GM18519 (cell line): ENCODE data around the gene RIPOR3.

Experiments used
- ATAC-seq: cut with Tn5 transposase; IDR thresholded peaks from one replicate; pipeline ENCODE4 v1.9.1; 2021; ENCODE audit warnings: mild to moderate bottlenecking, moderate library complexity; ENCODE audit not compliant: unreplicated experiment, low FRiP score

The RIPOR3 gene

DNA sequence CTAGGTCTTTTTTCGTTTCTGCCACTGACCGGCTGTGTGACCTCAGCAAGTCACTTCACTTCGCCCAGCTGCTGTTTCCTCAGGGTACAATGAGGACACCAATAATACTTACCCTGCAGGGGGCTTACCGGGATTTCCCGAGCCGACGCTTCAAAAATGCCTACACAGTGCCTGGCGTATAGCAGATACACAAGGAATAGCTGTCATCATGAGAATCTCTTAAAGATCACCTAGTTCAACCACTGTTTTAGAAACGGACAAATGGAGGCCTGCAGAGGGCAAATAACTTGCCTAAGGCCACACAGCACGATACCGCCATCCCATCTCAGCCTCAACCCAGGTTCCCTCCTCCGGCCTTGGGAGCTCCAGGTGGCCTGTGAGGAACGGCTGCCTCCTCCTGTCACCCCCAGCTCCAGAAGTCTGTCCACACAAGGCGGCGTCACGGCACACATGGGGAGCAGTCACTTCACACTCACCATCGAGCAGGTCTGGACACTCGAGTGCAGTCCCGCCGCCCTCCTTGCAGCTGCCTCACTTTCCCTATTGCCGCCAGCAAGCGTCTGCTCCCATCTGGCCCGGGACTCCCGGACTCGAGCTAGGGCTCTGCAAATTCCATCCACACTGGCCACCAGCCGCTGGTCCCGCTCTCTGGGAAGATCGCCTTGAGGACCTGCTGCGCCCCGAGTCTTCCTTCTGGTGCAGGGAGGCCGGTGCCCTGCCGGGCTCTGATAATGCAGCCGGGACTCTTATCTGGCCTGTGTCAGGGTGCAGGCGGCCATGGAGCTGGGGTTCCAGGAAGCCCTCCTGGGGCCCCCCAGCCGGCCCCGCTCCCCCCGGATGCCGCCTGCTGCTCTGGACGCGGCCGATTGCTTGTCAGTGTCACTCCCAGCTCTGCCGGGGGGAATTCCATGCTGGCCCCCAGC is at the start of gene RIPOR3:
TSS of gene RIPOR3 (minus strand) at position 893 of the 923 bp plus-strand sequence. CDS start at position 479, 414 bp downstream.
- no peak for ATAC-seq

DNA sequence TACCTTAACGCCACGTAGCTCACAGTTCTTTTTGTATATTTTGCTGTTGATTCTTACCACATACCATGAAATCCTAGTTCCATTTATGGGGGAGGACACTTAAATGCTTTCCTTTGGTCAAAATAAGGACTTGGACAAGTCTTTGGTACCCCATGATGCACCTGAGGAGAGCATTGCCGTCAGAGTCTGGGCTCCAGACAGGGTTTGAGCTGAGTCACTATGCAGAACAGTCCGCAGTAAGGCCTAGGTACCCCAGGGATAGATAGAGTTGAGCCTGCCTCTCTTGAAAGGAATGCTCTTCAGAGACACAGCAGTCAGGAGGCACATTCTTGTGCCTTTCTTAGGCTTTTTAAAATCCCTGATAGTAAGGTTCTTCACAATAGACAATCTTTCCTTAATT is 46.0 kb upstream of the RIPOR3 start:
- ATAC-seq, result no peak

GRCh38 chr20:50735813-50736212 is 44.5 kb upstream of the RIPOR3 start:
- ATAC-seq, result no peak

- ATAC-seq, result no peak
Observed at GRCh38 chr20:50734730-50735679, 43.7 kb upstream of the RIPOR3 start.

DNA sequence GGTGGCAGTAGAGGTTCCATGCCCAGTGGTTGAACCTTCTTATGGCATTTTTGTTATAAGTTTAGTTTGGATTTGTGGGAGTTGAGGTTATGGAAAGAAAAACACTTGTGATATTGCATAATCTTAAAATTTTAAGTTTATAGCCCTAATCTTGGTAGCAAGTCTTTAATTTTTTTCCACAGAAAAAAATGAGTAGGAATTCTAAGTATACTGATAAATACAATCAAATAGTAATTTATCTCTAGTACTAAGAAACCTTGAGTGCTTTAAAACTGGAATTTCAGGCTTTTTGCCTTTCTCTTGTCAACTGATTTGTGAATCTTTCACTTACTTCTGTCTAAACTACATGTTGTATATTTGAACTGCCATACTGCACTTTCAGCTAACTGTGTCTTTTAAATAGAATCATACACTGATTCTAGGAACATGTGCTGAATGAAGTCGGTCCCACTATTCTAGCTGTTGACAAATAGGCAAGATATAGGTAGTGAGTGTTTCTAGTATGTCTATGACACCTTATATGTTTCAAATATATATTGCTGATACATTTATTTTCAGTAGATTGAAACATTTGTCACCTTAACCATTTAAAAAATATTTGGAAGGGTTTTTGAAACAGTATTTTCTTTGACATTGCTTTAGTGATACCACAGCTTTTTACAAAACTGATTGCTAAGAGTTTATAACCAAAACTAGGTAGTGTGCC is 42.5 kb upstream of the RIPOR3 start:
- ATAC-seq, result no peak

DNA sequence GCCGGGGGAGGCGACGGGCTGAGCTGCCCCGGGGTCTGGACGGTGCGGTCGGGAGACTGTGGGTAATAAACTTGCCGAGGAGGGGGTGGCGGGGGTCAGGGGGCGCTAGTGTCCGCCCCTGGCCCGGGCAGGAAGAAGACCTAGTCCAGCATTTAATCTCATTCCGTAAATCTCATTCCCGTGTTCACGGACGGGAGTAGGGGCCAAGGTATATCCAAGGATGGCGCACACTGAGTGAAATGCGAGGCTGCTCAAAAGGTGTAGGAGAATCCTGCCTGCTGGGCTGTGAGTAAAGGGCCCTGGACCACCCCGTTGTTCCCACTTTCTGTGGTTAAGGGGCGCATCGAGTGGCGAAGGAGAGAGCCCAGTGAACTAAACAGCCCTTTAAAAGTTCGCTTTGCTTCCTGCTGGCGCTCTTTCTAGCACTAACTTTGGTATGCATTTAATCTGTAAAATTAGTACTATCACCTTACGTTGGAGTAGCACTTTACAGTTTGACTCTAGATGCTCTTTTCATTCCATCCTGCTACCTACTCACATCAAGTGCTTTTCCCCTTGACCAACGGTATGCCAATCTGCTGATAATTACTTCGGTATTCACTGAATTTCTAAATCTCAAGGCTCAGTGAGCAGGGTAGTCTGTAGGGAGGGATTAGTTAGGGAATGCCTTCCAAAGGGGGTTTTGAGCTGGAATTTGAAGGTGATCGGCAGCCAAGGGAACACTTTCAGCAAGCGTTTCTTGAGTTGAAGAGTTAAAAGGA is 40.8 kb upstream of the RIPOR3 start:
- no peak for ATAC-seq

DNA sequence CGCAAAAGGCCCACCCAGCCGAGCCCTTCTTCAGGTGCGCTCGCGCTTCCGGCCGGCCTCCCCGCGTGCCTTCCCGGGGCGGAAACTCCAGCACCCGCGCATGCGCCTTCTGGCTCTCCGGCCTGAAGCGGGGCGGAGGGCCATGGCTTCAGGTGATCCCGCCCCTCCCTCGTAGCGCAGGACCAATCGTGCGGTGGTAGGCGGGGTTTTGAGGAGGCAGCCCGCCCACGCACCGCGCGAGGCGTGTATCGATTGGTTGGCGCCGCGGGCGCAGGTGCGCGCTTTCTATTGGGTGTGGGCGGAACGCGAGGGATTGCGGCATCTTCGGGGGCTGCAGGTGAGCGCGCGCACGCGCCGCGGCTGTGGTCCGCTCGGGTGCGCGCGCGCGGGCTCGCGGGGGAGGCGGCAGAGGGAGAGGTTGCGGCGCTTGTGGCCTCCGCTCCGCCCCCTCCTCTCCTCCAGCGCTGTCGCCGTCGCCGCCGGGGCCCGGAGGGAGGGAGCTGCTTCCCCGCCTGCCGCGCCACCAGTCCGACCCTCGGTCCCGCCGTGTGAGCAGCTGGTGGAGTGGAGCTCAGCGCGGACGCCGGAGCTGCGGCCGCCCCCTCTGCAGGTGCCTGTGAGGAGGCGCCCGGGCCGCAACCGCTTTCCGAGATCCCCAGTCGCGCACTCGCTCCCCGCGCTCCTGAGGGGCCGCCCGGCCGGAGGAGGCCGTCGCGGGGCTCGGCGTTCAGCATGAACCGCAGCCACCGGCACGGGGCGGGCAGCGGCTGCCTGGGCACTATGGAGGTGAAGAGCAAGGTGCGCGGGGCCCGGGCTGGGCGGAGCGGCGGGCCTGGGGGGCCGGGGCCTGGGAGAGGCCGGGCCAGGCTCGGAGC is 40.0 kb upstream of the RIPOR3 start, which contains the start of gene PARD6B:
TSS of gene PARD6B (plus strand) at position 526 of the 875 bp plus-strand sequence. CDS start at position 733, 207 bp downstream.
- ATAC-seq, result peak; percentile 78

- no peak for ATAC-seq
Observed at GRCh38 chr20:50730765-50731054, 39.4 kb upstream of the RIPOR3 start.

- ATAC-seq, result no peak
Observed at GRCh38 chr20:50729901-50730764, 38.8 kb upstream of the RIPOR3 start.

- no peak for ATAC-seq
Observed at GRCh38 chr20:50728981-50729874, 37.9 kb upstream of the RIPOR3 start.

GRCh38 chr20:50728486-50728980 is 37.2 kb upstream of the RIPOR3 start:
- no peak for ATAC-seq

DNA sequence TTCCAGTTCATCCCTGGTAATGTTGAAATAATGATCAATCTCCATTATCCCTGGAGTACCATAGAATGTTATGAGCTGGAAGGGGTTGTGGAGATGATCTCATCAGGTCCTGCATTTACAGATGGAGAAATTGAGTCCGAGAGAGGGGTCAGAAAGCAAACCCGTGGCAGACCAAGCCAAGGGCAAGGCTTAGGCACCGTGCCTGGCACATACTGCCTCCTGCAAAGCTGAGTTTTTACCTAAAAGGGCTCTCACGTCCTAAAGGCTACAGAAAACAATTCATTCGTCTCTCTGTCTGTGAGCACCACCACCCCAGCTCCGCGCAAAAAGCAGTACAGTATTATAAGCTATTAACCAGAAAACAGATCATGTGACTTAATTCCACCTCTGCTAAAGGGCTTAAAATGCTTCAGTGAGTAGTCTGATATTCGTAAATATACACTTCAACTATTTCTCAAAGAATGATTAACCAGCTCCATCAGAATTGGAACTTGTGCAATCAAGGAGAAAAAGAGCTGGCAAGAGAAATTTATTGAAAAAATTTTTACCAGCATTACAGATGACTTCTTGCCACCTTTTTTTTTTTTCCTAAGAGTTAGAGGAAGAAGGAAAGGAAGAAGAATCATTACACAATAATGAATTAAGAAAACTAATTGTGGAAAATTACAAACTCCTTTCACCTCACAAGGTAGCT is 36.6 kb upstream of the RIPOR3 start:
- no peak for ATAC-seq

GRCh38 chr20:50726955-50727791 is 35.8 kb upstream of the RIPOR3 start:
- no peak for ATAC-seq

DNA sequence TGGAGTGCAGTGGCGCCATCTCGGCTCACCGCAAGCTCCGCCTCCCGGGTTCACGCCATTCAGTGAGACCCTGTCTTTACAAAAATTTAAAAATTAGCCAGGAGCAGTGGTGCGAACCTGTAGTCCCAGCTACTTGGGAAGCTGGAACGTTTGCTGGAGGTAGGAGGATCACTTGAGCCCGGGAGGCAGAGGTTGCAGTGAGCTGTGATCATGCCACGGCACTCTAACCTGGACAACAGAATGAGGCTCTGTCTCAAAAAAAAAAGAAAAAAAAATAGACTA is 34.3 kb upstream of the RIPOR3 start:
- no peak for ATAC-seq

GRCh38 chr20:50724851-50725723 is 33.7 kb upstream of the RIPOR3 start:
- ATAC-seq, result no peak
